A549 (cell line): ENCODE data around the gene OBSL1. TPM values are rescaled to one million over a fixed set of nuclear protein-coding genes. Genes with fewer than 3 reads are reported as not detected.

Experiments used
- ATAC-seq, 2 experiments: fragments of 200-7000 bp in 1 of 2; fragments of >200 bp in 1 of 2; cut with Nextera tagmentation in 1 of 2; cut with Tn5 transposase in 1 of 2; 3 replicates each; pipeline versions ENCODE4 v1.8.0 to v1.9.1; 2018 to 2020; ENCODE audit warnings: mild to moderate bottlenecking in 1 of 2, moderate library complexity in 1 of 2
- CTCF ChIA-PET: fragments of 300-600 bp; sonication (Branson Sonifier 250); formaldehyde crosslinking; extraction: SDS; loops from one replicate; lab custom pipeline; 2021; ENCODE audit warnings: antibody characterized with exemption, inconsistent platforms; lab: Yijun Ruan, JAX
- POLR2A ChIA-PET: fragments of 350-600 bp; formaldehyde crosslinking; extraction: SDS; loops from one replicate; lab custom pipeline; 2021; ENCODE audit warnings: antibody characterized with exemption, inconsistent platforms; lab: Yijun Ruan, JAX
- DNase-seq, 2 experiments: peaks; one replicate each; pipeline versions ENCODE4 v3.0.0 to v3.0.0-alpha.2; 2011 to 2016; ENCODE audit warnings: low read depth in 1 of 2, low spot score in 1 of 2
- FAIRE-seq: peaks from 2 replicates; lab custom pipeline; 2011; peaks lifted over from hg19 to GRCh38; lab: Jason Lieb, UNC
- H3K27ac ChIP-seq, 2 experiments: fragments of >200 bp; sonication (Bioruptor Twin); formaldehyde crosslinking; 3 replicates each; pipeline ENCODE4 v1.5.1; 2016 to 2017
- H3K4me1 ChIP-seq: fragments of >200 bp; sonication (Bioruptor Twin); formaldehyde crosslinking; 3 replicates; pipeline ENCODE4 v1.6.1; 2016
- H3K4me2 ChIP-seq: fragments of >200 bp; sonication (Bioruptor Twin); formaldehyde crosslinking; 3 replicates; pipeline ENCODE4 v1.6.1; 2016
- H3K4me3 ChIP-seq: fragments of >200 bp; sonication (Bioruptor Twin); formaldehyde crosslinking; 3 replicates; pipeline ENCODE4 v1.5.1; 2016
- H3K9me3 ChIP-seq: fragments of >200 bp; sonication (Bioruptor Twin); formaldehyde crosslinking; 3 replicates; pipeline ENCODE4 v1.6.1; 2016
- CHD2 ChIP-seq: fragments of 150-350 bp; IDR thresholded peaks from 2 replicates; pipeline ENCODE4 v1.6.1; 2014; ENCODE audit warnings: low read length; ENCODE audit not compliant: partially characterized antibody
- FOXS1 ChIP-seq: fragments of 250-450 bp; sonication (Bioruptor Pico); IDR thresholded peaks from 2 replicates; pipeline ENCODE4 v1.5.0; 2020; ENCODE audit warnings: mild to moderate bottlenecking, moderate library complexity
- HOXB13 ChIP-seq: fragments of 250-450 bp; sonication (Bioruptor Pico); IDR thresholded peaks from 2 replicates; pipeline ENCODE4 v1.5.0; 2020; ENCODE audit warnings: low read depth, mild to moderate bottlenecking, moderate library complexity
- JUNB ChIP-seq: fragments of >200 bp; sonication (Bioruptor Twin); formaldehyde crosslinking; IDR thresholded peaks from 2 replicates; pipeline ENCODE4 v1.6.1; 2016
- KDM1A ChIP-seq: fragments of 200-600 bp; sonication (generic); IDR thresholded peaks from 2 replicates; pipeline ENCODE4 v1.6.1; 2016; ENCODE audit warnings: low read depth, mild to moderate bottlenecking
- MYC ChIP-seq: IDR thresholded peaks from 2 replicates; pipeline ENCODE4 v1.6.1; 2012; ENCODE audit warnings: mild to moderate bottlenecking, inconsistent platforms, low read length, improper control_type of control experiment, borderline replicate concordance
- RARB ChIP-seq: fragments of 250-450 bp; sonication (Bioruptor Pico); IDR thresholded peaks from 2 replicates; pipeline ENCODE4 v1.8.0; 2021; ENCODE audit warnings: mild to moderate bottlenecking, moderate library complexity
- RFX5 ChIP-seq: fragments of 450-650 bp; IDR thresholded peaks from 2 replicates; pipeline ENCODE4 v1.7.1; 2014; ENCODE audit warnings: antibody characterized with exemption, mild to moderate bottlenecking, moderate library complexity
- RNF2 ChIP-seq: fragments of 200-600 bp; sonication (generic); IDR thresholded peaks from 2 replicates; pipeline ENCODE4 v1.6.1; 2016; ENCODE audit warnings: low read depth, mild to moderate bottlenecking, antibody characterized with exemption, moderate library complexity, borderline replicate concordance
- ZC3H11A ChIP-seq: fragments of 450-650 bp; IDR thresholded peaks from 2 replicates; pipeline ENCODE4 v1.6.1; 2014; ENCODE audit warnings: antibody characterized with exemption, mild to moderate bottlenecking
- ZFP36 ChIP-seq: fragments of 450-650 bp; IDR thresholded peaks from 2 replicates; pipeline ENCODE4 v1.6.1; 2014; ENCODE audit warnings: borderline replicate concordance; ENCODE audit not compliant: partially characterized antibody
- ZNF302 ChIP-seq: fragments of 250-450 bp; sonication (Bioruptor Pico); IDR thresholded peaks from 2 replicates; pipeline ENCODE4 v1.9.0; 2021; ENCODE audit warnings: inconsistent platforms, mild to moderate bottlenecking, moderate library complexity
- ZSCAN20 ChIP-seq: fragments of 250-450 bp; sonication (Bioruptor Pico); IDR thresholded peaks from 2 replicates; pipeline ENCODE4 v1.8.0; 2022; ENCODE audit warnings: mild to moderate bottlenecking, moderate library complexity
- WGBS: methylation state at CpG from one replicate; pipeline ENCODE4 v1.1.6; 2017; ENCODE audit errors: missing lambda C conversion rate; 5-methylcytosine and 5-hydroxymethylcytosine counted together
- polyA plus RNA-seq, 4 experiments: library from polyadenylated mRNA; depleted of rRNA in 3 of 4; stranded (reverse); fragments of >200 nt; fragmentation: RNase III in 1 of 4; extraction: RNeasy Plus Mini Kit Qiagen cat#74134 plus additional on column Dnase treatment in 1 of 4; gene quantifications; 2 replicates in 3 of 4; 3 replicates in 1 of 4; pipeline ENCODE4 v1.2.3, GENCODE V29; 2011 to 2017
- TF ChIP-seq, protein P1 (sequence below): IDR thresholded peaks from 2 replicates; pipeline ENCODE4 v1.6.1; 2012; ENCODE audit warnings: low read depth, borderline replicate concordance
- TF ChIP-seq, protein P2 (sequence below): fragments of 250-450 bp; sonication (Bioruptor Pico); IDR thresholded peaks from 2 replicates; pipeline ENCODE4 v1.5.0; 2021; ENCODE audit warnings: mild to moderate bottlenecking, moderate library complexity, borderline replicate concordance

Gene OBSL1
- polyA plus RNA-seq, 2 of the 4 experiments (the other 2 are of a cell fraction), result 14.4 to 31.8 TPM

DNA sequence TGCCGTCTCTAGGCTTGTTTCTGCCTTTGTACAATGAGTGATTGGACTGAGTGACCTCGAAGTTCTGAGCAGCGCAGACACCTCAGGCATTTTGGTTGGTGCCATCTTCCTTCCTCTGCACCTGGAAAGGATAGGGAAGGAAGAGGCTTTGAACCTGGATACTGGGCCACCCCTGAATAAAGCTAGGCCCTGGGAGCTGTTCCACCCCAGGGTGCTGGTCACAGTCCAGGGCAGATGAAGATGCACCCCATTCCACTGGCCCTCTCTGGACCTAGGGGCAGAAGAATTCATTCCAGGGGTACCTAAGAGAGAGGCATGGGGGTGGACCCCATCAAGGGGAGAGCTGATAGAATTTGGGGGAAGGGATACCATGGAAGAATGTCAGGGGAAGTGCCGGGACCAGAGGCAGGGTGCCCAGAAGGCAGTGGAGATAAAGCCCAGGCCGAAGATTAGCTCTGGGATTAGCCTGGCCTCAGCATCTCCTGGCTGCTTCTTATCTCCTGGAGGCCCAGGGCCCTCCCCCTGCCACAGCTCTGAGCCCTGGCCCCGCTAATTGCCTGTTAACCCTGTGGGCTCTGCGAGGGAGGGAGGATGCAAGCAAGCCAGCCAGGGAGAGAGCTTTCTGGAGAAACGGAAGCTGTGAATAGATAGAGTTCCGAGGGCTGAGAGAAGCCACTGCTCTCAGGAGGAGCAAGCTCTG, 45.7 kb downstream of the OBSL1 start (continued):
- TF ChIP-seq FOXS1 (CRISPR knock-in tag), result no peak

DNA sequence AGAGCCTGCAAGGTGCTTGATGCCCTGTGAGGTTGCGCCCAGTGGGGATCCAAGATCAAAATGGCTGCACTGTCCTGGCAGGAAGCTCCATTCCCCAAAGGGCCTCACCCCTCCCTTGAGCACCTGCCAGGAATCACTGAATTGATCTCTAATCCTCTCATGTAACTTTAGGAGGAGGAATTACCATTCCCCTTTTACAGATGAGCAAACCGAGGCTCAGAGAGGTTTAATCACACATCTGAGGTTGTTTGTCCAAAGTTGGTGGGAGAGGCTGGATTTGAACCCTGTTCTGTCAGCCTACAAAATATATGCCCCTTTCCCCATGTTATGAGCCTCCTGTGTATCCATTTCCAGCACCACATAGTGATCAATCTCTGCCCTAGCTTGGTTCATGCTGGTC, 46.5 kb downstream of the OBSL1 start:
- ATAC-seq (no peak), DNase-seq (no peak), FAIRE-seq (no peak)
- H3K4me2 ChIP-seq, result no peak overlapping the region
- no peak overlapping the region for H3K4me3 ChIP-seq
- WGBS, result 69% methylated on average over 2 of the region's 2 CpGs
- TF ChIP-seq RFX5 (no peak), RARB (CRISPR knock-in tag) (no peak)
- CTCF ChIA-PET, result interaction anchor here (0.8 to 79.1 kb wide), 5 partner anchors 16 to 230 kb away, joined by 3 to 3291 read pairs (median 11); partner anchors contain the start of genes ASIC4, GMPPA and SPEG
- H3K27ac ChIP-seq, result no peak overlapping the region
- peaks cover 19% of the 10 kb centered on the region for H3K4me1 ChIP-seq
- no peaks in the 10 kb centered on the region for H3K9me3 ChIP-seq
- POLR2A ChIA-PET, result no interaction called here

DNA sequence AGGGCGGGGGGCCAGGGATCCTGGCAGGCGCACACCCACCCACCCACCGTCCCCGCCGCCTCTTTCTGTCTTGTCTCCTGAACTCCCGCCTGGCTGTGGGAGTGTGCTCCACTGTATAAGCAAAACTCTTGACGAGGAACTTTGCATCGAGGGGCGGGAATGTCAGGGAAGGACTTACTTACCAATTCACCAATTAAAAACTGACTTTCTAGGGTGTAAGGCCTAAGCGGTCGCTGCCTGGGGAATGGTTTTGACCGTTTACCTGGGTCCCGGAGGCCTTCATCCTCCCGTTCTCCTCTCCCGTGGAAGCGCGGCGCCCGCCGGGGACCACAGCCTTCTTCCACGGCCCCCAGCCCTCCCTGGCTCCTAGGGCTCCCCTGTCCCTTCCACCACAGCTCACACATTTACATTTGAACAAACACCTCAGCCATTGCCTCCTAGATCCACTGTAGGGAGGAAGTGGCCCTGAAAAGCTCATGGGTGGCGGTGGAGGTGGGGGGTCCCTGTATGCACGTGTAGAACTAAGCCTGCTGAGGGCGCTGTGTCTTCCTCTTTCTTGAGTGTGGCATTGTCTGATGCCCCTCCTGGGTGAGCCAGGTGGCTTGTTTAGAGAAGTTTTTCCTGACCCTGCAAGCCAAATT, 48.2 kb downstream of the OBSL1 start:
- Histone ChIP-seq H3K27ac (no peak overlapping the region), H3K4me1 (peaks cover 17% of the 10 kb centered on the region), H3K9me3 (no peaks in the 10 kb centered on the region), H3K4me2 (no peak overlapping the region)
- FAIRE-seq (no peak), ATAC-seq (no peak), DNase-seq (no peak)
- ChIA-PET CTCF (interaction anchor here (0.6 to 79.1 kb wide), 4 partner anchors 18 to 131 kb away, joined by 3 to 3291 read pairs (median 182); partner anchors contain the start of genes ASIC4, GMPPA and SPEG), POLR2A (no interaction called here)
- TF ChIP-seq RNF2 (no peak), HOXB13 (CRISPR knock-in tag) (no peak), KDM1A (no peak), JUNB (no peak)
- TF ChIP-seq, protein P1, sequence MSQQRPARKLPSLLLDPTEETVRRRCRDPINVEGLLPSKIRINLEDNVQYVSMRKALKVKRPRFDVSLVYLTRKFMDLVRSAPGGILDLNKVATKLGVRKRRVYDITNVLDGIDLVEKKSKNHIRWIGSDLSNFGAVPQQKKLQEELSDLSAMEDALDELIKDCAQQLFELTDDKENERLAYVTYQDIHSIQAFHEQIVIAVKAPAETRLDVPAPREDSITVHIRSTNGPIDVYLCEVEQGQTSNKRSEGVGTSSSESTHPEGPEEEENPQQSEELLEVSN, result no peak
- TF ChIP-seq, all 56 proteins: peak for 0
- WGBS, result 86% methylated on average over 23 of the region's 24 CpGs
- H3K4me3 ChIP-seq, result no peak overlapping the region

DNA sequence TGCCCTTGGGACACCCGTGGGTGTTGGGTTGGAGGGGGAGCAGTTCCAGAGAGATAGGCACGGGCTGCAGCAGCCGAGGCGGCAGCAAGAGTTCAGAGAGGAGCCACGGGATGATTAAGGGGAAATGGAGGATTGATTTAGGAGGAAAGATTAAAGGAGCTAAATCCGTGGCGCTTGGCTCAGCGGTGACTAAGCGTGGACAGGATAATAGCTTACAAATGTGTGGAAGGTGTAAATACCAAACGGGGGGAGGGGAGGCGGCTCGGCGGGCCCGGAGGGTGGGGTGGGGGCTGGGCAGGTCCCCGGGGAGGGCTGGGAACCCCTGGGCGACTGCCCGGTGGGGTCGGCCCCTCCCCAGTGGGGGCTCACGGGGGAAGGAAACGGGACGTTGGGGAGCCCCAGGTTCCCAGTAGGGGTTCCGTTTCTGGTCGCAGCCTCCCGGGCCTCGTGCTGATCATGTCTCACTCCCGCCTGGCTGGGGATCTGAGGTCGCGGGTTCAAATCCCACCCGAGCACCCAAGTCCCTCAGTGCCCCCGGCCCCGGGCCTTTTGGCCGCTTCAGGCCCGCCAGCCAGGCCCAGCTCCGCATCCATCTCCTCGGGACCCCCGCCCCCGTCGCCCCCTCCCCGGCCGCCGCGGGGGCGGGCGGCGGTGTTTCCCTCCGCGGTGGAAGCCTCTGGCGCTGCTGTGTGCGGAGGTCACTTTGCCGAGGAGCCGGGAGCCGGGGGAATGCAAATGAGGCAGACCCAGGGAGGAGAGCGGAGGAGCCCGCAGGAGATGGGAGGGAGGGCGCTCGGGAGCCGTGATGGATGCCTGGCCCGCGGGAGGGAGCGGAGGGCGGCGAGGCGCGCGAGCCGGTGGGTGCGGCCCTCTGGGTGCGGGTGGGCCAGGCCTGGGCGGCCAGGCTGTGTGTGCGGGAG, 49.0 kb downstream of the OBSL1 start:
- 66% methylated on average over 48 of the region's 70 CpGs for WGBS
- Histone ChIP-seq H3K9me3 (no peaks in the 10 kb centered on the region), H3K27ac (peak overlapping the region in 1 of 2 experiments; percentile 80; a peak in 3 of 6 replicates), H3K4me1 (peaks cover 17% of the 10 kb centered on the region), H3K4me2 (peak overlapping the region; percentile 52), H3K4me3 (no peak overlapping the region)
- ATAC-seq (0 out of 6 replicates have a peak, but pooled peaks of 1 of the 2 experiments have one; percentile 5), FAIRE-seq (no peak), DNase-seq (no peak)
- POLR2A ChIA-PET, result no interaction called here
- CTCF ChIA-PET, result interaction anchor here (1.0 to 79.1 kb wide), 4 partner anchors 7 to 120 kb away, joined by 3 to 3291 read pairs (median 236); partner anchors contain the start of genes ASIC4, GMPPA and SPEG
- no peak for TF ChIP-seq ZSCAN20
- TF ChIP-seq ZFP36, result no peak
- TF ChIP-seq MYC, result no peak
- no peak for TF ChIP-seq JUNB
- TF ChIP-seq, protein P2, sequence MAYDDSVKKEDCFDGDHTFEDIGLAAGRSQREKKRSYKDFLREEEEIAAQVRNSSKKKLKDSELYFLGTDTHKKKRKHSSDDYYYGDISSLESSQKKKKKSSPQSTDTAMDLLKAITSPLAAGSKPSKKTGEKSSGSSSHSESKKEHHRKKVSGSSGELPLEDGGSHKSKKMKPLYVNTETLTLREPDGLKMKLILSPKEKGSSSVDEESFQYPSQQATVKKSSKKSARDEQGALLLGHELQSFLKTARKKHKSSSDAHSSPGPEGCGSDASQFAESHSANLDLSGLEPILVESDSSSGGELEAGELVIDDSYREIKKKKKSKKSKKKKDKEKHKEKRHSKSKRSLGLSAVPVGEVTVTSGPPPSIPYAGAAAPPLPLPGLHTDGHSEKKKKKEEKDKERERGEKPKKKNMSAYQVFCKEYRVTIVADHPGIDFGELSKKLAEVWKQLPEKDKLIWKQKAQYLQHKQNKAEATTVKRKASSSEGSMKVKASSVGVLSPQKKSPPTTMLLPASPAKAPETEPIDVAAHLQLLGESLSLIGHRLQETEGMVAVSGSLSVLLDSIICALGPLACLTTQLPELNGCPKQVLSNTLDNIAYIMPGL (CRISPR knock-in tag), result no peak
- no peak for TF ChIP-seq ZNF302 (CRISPR knock-in tag)
- TF ChIP-seq CHD2, result no peak
- TF ChIP-seq RARB (CRISPR knock-in tag), result no peak
- TF ChIP-seq ZC3H11A, result no peak
